ENCODE measurements around the gene EXOG. TPM values are rescaled to one million over a fixed set of nuclear protein-coding genes. Genes with fewer than 3 reads are reported as not detected.
A peak's percentile ranks its signal among the peaks of the same experiment; 100 is the strongest.

EXOG gene
- total RNA-seq = 10 to 100 TPM in 2 of 4 donors, 1 to 10 TPM in 2; 6.2 to 22.8 (median 13.8) TPM

- intact Hi-C loops (cut with DNase I; ENCODE audit: low total_unique reads) = no loop called here
- H3K9me3 ChIP-seq = no peaks in the 10 kb centered on the region
- TF ChIP-seq POLR2A (IDR thresholded peaks at IDR 0.05) (no peak), CTCF (IDR thresholded peaks at IDR 0.05) (peak; percentile 75 to 98 (median 88))
- H3K4me3 ChIP-seq = peak within 1 kb of the TSS; percentile 68 to 88
- no peaks in the 10 kb centered on the region for H3K36me3 ChIP-seq
- DNase-seq = peak; percentile 92 to 95
- no peaks in the 10 kb centered on the region for H3K4me1 ChIP-seq
- H3K27me3 ChIP-seq = no peaks in the 10 kb centered on the region
- peak within 1 kb of the TSS; percentile 76 to 80 for H3K27ac ChIP-seq
These were observed at the start of gene EXOG for GRCh38 chr3:38496131-38496910. EXOG (plus strand) TSS chr3:38496340; CDS start chr3:38496368, 28 bp downstream.

GRCh38 chr3:38446812-38447211 is 49.3 kb upstream of the EXOG start:
- intact Hi-C loops (cut with DNase I; ENCODE audit: low total_unique reads) = no loop called here

GRCh38 chr3:38450853-38451252 is 45.3 kb upstream of the EXOG start:
- H3K27ac ChIP-seq = no peak overlapping the region
- H3K9me3 ChIP-seq = no peaks in the 10 kb centered on the region
- H3K27me3 ChIP-seq = no peaks in the 10 kb centered on the region
- peaks cover 0 to 2% of the 10 kb centered on the region in 2 donors for H3K4me1 ChIP-seq
- intact Hi-C loops (cut with DNase I; ENCODE audit: low total_unique reads) = no loop called here
- TF ChIP-seq POLR2A (IDR thresholded peaks at IDR 0.05) (no peak), CTCF (IDR thresholded peaks at IDR 0.05) (no peak)
- H3K36me3 ChIP-seq = no peaks in the 10 kb centered on the region
- DNase-seq = no peak
- no peak overlapping the region for H3K4me3 ChIP-seq

More at GRCh38 chr3:38446812-38447211, 49.3 kb upstream of the EXOG start:
- TF ChIP-seq CTCF (IDR thresholded peaks at IDR 0.05) = no peak
- no peak for TF ChIP-seq POLR2A (IDR thresholded peaks at IDR 0.05)
- DNase-seq = no peak
- H3K4me3 ChIP-seq = no peak overlapping the region
- H3K9me3 ChIP-seq = no peaks in the 10 kb centered on the region
- no peaks in the 10 kb centered on the region for H3K36me3 ChIP-seq
- H3K27me3 ChIP-seq = no peaks in the 10 kb centered on the region
- H3K27ac ChIP-seq = no peak overlapping the region
- no peaks in the 10 kb centered on the region for H3K4me1 ChIP-seq

GRCh38 chr3:38453075-38453912 is 42.8 kb upstream of the EXOG start, which contains the start of gene ACVR2B:
ACVR2B (plus strand) TSS chr3:38453890; CDS start chr3:38454323, 433 bp downstream.
- Histone ChIP-seq H3K27me3 (no peaks in the 10 kb centered on the region), H3K9me3 (no peaks in the 10 kb centered on the region), H3K4me1 (peaks cover 0 to 10% of the 10 kb centered on the region in 2 donors), H3K27ac (peak within 1 kb of the TSS; percentile 87 to 94), H3K4me3 (peak within 1 kb of the TSS; percentile 54 to 98), H3K36me3 (no peaks in the 10 kb centered on the region)
- intact Hi-C loops (cut with DNase I; ENCODE audit: low total_unique reads) = no loop called here
- TF ChIP-seq POLR2A (IDR thresholded peaks at IDR 0.05) (peak in 1 of 2 donors; percentile 13), CTCF (IDR thresholded peaks at IDR 0.05) (no peak)
- peak; percentile 88 to 92 for DNase-seq

GRCh38 chr3:38453913-38454177 is 42.3 kb upstream of the EXOG start:
- no peak for TF ChIP-seq CTCF (IDR thresholded peaks at IDR 0.05)
- TF ChIP-seq POLR2A (IDR thresholded peaks at IDR 0.05) = no peak
- Histone ChIP-seq H3K4me3 (peak overlapping the region; percentile 54 to 98), H3K36me3 (no peaks in the 10 kb centered on the region), H3K4me1 (peaks cover 0 to 14% of the 10 kb centered on the region in 2 donors), H3K9me3 (no peaks in the 10 kb centered on the region), H3K27me3 (no peaks in the 10 kb centered on the region), H3K27ac (peak overlapping the region; percentile 87 to 94)
- intact Hi-C loops (cut with DNase I; ENCODE audit: low total_unique reads) = no loop called here
- no peak for DNase-seq

Measured in uterus (tissue), 4 donors.